AG09319 (cell line): ENCODE measurements around the gene FUBP3.

ENCODE experiments used
- DNase-seq: peaks from one replicate; pipeline ENCODE4 v3.0.0-alpha.2; 2010; ENCODE audit warnings: low read depth; ENCODE audit errors: extremely low read depth
- CTCF ChIP-seq: IDR thresholded peaks from 2 replicates; pipeline ENCODE4 v1.5.1; 2011; ENCODE audit warnings: low read depth, mild to moderate bottlenecking, inconsistent platforms, low read length, moderate library complexity

The FUBP3 gene

DNA sequence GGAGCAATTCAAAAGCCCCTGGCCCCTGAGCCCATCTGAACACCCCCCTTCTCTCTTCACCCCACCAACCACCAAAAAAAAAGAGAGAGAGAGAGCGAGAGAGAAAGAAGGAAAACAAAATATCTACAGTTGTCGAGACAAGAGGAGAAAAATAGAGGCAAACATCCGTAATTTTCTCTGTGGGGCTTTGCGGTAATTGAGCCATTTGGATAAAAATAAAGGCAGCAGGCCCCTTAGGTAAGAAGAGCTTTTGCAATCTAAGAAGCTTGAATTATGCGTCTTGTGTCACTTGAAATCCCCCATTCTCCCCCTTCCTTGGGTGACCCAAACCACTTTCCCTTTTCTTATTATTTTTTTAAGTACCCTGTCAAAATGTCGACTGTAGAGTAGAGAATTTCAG lies 35.5 kb upstream of the FUBP3 start:
- DNase-seq, result no peak
- no peak for TF ChIP-seq CTCF

GRCh38 chr9:130544364-130544763 lies 35.0 kb upstream of the FUBP3 start:
- DNase-seq, result no peak
- TF ChIP-seq CTCF, result no peak

- no peak for TF ChIP-seq CTCF
- DNase-seq, result no peak
Measured at GRCh38 chr9:130548103-130548502, 31.3 kb upstream of the FUBP3 start.

GRCh38 chr9:130549093-130549735 lies 30.2 kb upstream of the FUBP3 start:
- no peak for DNase-seq
- no peak for TF ChIP-seq CTCF

GRCh38 chr9:130554606-130555005 lies 24.8 kb upstream of the FUBP3 start:
- TF ChIP-seq CTCF, result no peak
- no peak for DNase-seq

DNA sequence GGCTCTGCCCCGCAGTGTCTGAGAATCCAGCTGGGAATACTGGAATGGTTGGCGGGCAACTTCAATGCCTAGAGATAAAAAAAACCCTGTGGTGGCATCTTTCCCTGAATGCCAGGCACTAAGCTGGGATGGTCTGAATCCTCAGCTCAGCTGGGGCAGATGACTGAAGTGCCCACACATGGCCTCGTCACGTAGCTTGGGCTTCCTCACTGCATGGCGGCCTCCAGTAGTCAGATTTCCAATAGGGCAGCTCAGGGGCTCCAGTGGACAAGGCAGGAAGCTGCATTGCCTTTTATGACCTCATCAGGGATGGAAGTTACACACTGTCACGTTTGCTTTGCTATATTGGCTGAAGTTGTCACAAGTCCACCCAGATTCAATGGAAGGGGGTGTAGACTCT lies 24.3 kb upstream of the FUBP3 start:
- TF ChIP-seq CTCF, result no peak
- DNase-seq, result no peak

DNA sequence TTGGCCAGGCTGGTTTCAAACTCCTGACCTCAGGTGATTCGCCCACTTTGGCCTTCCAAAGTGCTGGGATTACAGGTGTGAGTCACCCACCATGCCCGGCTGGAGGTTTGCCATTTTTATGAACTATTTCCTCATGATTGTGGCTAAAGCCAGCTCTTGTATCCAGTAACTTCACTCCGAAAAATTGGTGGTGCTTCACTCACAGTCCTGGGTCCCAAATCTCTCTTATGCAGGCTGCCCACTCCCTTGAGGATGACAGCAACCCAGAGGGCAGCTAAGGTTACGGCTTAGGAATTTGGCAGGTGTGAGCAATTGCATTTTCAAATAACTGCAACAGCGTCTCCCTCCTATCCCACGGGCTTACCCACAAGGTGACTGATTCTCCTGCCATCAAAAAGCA lies 23.4 kb upstream of the FUBP3 start:
- no peak for TF ChIP-seq CTCF
- DNase-seq, result no peak
